ENCODE results near the gene SMYD1. TPM values are rescaled to one million over a fixed set of nuclear protein-coding genes. Genes with fewer than 3 reads are reported as not detected.

SMYD1 gene
- total RNA-seq, 4 donors from 2014 or later = 2.0 to 37.0 (median 13.2) TPM

- ATAC-seq = no peak
- TF ChIP-seq POLR2AphosphoS5 (IDR thresholded peaks at IDR 0.05) (no peak), CTCF (IDR thresholded peaks at IDR 0.05) (no peak), EP300 (IDR thresholded peaks at IDR 0.05) (no peak), POLR2A (IDR thresholded peaks at IDR 0.05) (no peak)
- Histone ChIP-seq H3K4me3 (no peak overlapping the region), H3K36me3 (no peaks in the 10 kb centered on the region), H3K4me1 (no peaks in the 10 kb centered on the region), H3K27ac (no peak overlapping the region), H3K9me3 (no peaks in the 10 kb centered on the region), H3K27me3 (no peaks in the 10 kb centered on the region)
- 68 to 82% methylated on average over 8 of the region's 10 CpGs for WGBS, 2 donors (ENCODE audit: low coverage in 1 of 2)
Measured at GRCh38 chr2:88115825-88116518, 48.3 kb downstream of the SMYD1 start.

GRCh38 chr2:88116669-88117432 is 49.2 kb downstream of the SMYD1 start:
- TF ChIP-seq POLR2AphosphoS5 (IDR thresholded peaks at IDR 0.05) (no peak), EP300 (IDR thresholded peaks at IDR 0.05) (no peak), POLR2A (IDR thresholded peaks at IDR 0.05) (no peak), CTCF (IDR thresholded peaks at IDR 0.05) (no peak)
- Histone ChIP-seq H3K9me3 (no peaks in the 10 kb centered on the region), H3K4me3 (no peak overlapping the region), H3K4me1 (no peaks in the 10 kb centered on the region), H3K27ac (no peak overlapping the region), H3K36me3 (no peaks in the 10 kb centered on the region), H3K27me3 (no peaks in the 10 kb centered on the region)
- 91 to 95% methylated on average over 11 to 18 of the region's 18 CpGs for WGBS, 2 donors (ENCODE audit: low coverage in 1 of 2)
- ATAC-seq = no peak

- Histone ChIP-seq H3K27me3 (no peaks in the 10 kb centered on the region), H3K27ac (no peak overlapping the region), H3K4me1 (no peaks in the 10 kb centered on the region), H3K9me3 (no peaks in the 10 kb centered on the region), H3K4me3 (no peak overlapping the region), H3K36me3 (no peaks in the 10 kb centered on the region)
- no peak for TF ChIP-seq POLR2A (IDR thresholded peaks at IDR 0.05)
- TF ChIP-seq EP300 (IDR thresholded peaks at IDR 0.05) = no peak
- no peak for TF ChIP-seq CTCF (IDR thresholded peaks at IDR 0.05)
- no peak for TF ChIP-seq POLR2AphosphoS5 (IDR thresholded peaks at IDR 0.05)
- WGBS, 2 donors (ENCODE audit: low coverage in 1 of 2) = 74 to 80% methylated on average over 3 to 4 of the region's 4 CpGs
- no peak for ATAC-seq
Measured at GRCh38 chr2:88117973-88118372, 50.3 kb downstream of the SMYD1 start.

GRCh38 chr2:88121678-88122077 is 54.1 kb downstream of the SMYD1 start:
- Histone ChIP-seq H3K4me1 (no peaks in the 10 kb centered on the region), H3K27me3 (peaks cover 19% of the 10 kb centered on the region), H3K36me3 (no peaks in the 10 kb centered on the region), H3K9me3 (no peaks in the 10 kb centered on the region), H3K27ac (no peak overlapping the region), H3K4me3 (no peak overlapping the region)
- no peak for ATAC-seq
- TF ChIP-seq POLR2A (IDR thresholded peaks at IDR 0.05) (no peak), CTCF (IDR thresholded peaks at IDR 0.05) (no peak), EP300 (IDR thresholded peaks at IDR 0.05) (no peak), POLR2AphosphoS5 (IDR thresholded peaks at IDR 0.05) (no peak)
- WGBS, 2 donors (ENCODE audit: low coverage in 1 of 2) = 64 to 100% methylated on average over 4 of the region's 4 CpGs
